Measurements from ENCODE around the gene CEP250.
A peak's percentile ranks its signal among the peaks of the same experiment; 100 is the strongest.
"Not testable (repeated sequence)": the region's sequence is repeated elsewhere in the genome, so short reads cannot be mapped to it uniquely, and the experiment has no call there.

The CEP250 gene

DNA sequence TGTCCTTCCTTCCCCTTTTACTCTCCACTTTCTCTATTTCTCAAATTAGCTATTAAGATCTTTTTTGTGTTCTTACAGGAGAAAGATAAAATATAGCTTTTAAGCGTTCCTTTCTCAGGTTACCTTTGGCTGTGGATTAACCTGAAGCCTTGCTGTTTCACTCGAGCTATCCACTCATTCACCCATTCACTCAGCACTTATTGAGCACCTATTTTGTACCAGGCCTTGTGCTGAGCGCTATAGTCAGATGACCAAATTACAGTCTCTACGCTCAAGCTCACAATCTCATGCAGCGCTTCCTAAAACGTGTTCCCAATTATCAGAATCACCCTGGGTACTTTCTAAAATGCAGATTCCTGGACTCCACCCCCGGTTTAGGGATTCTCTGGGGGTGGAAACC is 1.8 kb upstream of the CEP250 start:
- no peak for DNase-seq

DNA sequence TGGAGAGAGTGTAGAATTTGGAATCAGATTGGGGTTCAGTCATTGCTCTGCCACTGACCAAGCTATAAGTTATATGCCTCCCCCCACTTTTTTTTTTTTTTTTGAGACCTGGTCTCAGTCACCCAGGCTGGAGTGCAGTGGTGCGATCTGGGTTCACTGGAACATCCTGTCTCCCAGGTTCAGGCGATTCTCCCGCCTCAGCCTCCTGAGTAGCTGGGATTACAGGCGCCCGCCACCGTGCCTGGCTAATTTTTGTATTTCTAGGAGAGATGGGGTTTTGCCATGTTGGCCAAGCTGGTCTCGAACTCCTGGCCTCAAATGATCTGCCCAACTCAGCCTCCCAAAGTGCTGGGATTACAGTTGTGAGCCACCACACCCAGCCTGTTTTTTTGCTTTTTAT is 1.3 kb downstream of the CEP250 start:
- DNase-seq, result not testable (repeated sequence)

DNA sequence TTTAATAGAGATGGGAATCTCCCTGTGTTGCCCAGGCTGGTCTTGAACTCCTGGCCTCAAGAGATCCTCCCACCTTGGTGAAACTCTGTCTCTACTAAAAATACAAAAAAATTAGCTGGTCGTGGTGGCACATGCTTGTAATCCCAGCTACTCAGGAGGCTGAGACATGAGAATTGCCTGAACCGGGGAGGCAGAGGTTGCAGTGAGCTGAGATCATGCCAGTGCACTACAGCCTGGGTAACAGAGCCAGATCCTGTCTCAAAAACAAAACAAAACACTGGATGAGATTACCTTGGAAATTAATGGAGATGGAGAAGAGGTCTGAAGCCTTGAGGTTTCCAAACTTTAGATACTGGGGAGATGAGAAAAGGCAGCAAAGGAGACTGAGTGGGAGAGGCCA is 2.1 kb downstream of the CEP250 start:
- DNase-seq, result not testable (repeated sequence)

DNA sequence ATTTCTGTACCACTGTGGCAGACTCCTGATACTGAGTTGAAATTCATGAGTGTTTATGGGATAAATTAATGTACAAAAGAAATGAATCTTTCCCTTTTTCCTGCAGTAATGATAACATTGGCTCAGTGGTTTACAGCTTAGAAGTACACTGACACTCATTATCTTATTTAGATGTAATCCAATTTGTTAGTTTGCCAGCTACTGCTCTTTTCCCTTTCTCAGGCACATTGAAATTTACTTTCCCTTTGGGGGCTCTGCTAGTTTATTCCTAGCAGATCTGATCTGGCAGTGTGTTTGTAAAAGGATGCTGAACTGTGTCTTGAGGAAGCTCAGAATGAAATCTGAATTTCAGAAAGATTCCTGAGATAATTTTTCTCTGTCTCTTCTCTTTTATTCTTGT is 3.0 kb downstream of the CEP250 start:
- DNase-seq, result no peak

DNA sequence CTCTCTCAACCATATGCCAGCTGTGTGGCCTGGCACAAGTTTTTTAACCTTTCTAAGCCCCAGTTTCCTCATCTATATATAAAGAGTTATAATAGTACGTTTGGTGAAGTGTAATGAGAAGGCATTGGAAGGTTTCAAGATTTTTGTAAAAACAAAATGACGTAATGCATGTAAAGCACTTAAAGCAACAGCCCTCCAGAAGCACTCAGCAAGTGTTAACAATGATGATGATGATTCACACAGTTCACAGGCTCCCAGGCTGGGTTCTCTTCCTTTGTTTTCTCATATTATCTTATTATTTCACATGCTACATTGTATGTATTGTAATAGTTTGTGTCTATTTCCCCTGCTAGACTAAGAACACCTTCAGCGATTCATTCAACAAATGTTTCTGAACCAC is 6.2 kb downstream of the CEP250 start:
- no peak for DNase-seq

DNA sequence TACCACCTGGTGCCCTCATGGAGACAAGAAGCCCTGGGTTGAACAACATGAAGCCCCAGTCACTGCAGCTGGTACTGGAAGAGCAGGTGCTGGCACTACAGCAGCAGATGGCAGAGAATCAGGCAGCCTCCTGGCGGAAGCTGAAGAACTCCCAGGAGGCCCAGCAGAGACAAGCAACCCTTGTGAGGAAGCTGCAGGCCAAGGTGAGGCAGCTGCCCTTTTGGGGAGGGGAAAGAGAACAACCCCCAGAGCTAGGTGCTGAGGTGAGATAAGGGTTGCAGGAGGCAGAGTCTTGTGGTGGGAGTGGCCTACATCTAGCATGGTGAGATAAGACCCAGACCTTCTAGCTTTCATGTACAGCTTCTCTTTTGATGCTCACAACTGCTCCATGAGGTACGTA is 7.0 kb downstream of the CEP250 start:
- no peak for DNase-seq

DNA sequence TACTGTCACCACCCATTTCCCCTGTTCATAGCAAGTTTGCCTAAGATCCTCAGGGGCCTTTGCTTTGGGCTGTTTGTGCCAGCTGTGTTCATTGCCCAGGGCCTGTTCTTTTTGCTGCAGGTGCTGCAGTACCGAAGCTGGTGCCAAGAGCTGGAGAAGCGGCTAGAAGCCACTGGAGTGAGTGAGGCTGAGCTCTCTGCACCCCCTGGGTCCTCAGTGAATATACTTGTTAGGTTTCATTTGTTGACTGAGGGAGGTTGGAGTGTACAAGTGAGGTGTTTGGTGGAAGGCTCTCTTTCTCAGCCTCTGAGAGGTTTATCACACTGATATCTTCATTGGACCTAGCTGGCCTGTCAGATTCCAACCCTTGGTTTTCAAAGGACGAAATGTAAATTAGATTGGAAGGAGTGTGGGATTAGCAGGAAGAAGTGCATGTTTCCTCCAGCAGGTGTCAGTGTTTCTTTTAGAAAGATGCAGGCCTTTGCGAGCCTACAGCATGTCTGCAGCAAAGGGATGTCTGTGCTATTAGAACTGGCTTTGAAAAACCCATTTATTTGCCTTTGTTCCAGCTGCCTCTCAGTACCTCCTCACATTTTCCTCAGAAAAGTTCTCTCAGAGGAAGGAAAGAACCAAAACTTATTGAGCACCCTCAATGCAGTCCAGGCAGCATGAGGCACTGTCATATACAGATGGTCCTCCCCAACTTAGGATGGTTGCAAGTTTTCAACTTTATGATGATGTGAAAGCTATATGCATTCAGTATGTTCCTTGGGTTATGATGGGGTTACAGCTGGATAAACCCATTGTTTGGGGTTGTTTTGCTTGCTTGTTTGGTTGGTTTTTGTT is 8.3 kb downstream of the CEP250 start:
- no peak for DNase-seq

DNA sequence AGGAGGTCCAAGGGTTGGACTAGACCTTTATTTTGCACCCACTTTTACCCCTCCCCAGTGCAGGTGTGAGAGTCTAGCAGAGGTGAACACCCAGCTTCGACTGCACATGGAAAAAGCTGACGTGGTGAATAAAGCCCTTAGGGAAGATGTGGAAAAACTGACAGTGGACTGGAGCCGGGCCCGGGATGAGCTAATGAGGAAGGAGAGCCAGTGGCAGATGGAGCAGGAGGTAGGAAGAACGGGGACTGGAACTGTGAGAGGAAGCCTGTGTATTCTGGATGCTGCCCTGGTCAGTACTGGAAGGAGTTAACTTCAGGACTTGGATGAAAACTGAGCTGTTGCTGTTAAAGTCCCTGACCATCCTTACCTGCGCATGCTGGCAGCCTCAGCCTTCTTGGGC is 10.6 kb downstream of the CEP250 start:
- no peak for DNase-seq

DNA sequence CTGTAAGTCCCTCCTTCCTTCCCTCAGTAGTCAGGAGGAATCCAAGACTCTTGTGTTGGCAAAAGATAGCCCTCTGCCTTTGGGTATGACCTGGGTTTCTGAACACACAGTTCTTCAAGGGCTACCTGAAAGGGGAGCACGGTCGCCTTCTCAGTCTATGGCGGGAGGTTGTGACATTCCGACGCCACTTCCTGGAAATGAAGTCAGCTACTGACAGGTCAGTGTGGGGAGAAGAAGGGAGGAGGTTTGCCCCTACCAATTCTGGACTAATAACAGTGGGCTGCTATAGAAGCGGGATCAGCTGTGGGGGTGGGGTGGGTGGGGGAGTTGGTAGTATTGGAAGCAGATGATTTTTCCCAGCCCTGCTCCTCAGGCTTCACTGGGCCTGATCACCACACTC is 11.5 kb downstream of the CEP250 start:
- DNase-seq, result no peak

DNA sequence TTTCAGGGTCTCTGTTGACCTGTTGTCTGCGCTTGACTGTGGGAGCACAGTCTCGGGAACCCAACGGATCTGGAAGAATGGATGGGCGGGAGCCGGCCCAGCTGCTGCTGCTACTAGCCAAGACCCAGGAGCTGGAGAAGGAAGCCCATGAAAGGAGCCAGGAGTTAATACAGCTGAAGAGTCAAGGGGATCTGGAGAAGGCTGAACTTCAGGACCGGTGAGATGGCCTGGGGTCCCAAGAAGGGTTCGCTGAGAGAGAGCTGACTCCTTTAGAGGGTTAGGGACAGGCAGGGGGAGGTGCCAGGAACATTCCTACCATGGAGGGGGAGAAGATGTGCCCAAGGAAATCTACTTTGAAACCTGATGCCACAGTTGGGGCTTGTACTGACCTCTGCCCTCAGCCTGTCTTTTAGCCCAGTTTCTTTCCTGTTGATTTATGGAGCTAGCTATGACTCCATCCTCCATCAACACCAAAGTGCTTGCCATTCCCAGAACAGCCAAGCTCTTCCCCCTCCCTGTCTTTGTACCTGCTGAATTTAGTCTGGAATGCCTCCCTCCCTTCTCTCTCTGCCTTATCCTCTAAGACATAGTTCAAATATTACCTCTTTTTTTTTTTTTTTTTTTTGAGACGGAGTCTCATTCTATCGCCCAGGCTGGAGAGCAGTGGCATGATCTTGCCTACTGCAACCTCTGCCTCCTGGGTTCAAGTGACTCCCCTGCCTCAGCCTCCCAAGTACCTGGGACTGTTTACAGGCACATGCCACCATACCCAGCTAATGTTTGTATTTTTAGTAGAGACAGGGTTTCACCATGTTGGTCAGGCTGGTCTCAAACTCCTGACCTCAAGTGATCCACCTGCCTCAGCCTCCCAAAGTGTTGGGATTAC is 12.2 kb downstream of the CEP250 start:
- DNase-seq, result no peak

DNA sequence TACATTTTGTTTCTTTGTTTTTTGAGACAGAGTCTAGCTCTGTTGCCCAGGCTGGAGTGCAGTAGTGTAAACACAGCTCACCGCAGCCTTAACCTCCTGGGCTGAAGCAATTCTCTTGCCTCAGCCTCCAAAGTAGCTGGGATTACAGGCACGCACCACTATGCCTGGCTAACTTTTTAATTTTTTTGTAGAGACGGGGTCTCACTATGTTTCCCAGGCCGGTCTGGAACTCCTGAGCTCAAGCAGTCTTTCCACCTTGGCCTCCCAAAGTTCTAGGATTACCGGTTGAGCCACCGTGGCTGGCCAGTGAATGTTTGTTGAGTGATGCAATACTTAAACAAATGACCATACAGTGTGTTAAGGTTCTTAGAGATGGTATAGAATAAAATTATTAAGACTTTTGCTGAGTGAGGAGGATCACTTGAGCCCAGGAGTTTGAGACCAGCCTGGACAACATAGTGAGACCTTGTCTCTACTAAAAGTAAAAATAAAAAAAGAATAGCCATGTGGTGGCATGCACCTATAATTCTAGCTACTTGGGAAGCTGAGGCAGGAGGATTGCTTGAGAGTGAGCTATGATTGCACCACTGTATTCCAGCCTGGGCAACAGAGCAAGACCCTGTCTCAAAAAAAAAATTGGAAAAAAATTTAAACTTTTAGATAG is 13.4 kb downstream of the CEP250 start:
- DNase-seq, result no peak

DNA sequence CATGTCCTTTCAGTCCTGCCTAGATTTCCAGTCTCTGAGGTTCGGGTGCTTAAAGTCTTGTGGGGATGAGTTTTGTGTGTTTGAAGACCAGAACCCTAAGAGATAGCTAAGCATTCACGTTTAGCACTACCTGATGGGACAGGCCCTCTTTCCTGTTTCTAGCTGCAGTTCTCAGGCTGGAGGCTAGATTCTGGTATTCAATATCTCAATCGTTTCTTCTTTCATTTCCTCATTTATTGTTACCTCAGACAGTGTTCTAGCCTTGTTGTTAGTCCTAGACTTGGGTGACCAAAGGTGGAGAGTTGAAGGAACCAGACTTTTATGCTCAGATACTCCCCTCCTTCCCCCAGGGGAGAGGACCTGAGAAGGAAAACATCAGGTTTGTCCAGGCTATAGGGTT is 16.8 kb downstream of the CEP250 start:
- no peak for DNase-seq

DNA sequence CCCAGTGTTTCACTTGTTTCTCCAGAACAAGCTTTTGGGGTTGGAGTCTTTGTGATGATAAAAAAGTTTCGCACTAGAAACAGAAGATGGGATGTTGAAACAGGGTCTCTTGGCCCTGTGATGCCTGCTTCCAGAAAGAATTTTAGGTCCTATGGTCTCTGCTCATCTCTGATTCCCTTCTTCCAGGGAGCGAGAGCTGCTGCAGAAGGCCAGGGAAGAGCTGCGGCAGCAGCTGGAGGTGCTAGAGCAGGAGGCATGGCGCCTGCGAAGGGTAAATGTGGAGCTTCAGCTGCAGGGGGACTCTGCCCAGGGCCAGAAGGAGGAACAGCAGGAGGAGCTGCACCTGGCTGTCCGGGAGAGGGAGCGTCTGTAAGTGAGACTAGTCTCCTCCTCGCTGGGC is 18.3 kb downstream of the CEP250 start:
- DNase-seq, result no peak

DNA sequence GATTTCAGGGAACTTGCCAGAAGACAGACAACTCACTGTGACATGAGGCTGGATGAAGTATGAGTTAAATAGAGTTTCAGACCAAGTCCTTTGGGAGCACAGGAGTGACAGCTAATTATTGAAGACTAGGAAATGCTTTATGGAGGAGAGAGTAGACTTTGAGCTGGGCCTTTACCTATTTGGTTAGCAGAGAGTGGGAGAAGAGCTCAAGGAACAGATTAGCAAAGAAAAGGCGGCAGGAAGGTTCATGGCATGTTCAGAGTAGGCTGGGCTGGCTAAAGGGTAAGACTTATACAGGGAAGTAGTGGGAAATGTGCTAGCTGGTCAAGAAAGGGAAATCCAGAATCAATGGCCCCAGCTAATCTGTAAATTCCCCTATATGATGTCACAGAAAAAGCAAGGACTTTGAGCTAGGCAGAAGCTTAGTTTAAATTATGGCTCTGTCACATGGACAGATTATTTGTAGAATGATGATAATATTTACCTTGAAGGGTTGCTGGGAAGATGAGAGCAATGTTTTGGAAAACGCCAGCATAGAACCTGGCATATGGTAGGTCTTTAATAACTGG is 19.0 kb downstream of the CEP250 start:
- no peak for DNase-seq

DNA sequence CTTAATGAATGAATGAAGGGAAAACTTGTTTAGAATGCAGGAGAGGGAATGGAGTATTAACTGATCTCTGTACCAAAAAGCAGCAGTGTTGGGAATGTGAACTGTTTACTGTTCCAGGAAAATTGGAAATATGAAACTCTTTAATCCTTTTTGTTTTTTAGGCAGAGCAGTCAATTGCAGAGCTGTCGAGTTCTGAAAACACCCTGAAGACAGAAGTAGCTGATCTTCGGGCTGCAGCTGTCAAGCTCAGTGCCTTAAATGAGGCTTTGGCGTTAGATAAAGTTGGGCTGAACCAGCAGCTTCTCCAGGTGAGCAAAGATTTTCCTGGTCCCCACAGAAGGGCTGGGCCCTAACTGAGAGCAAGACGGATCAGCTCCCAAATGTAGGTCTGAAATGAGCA is 20.9 kb downstream of the CEP250 start:
- no peak for DNase-seq

DNA sequence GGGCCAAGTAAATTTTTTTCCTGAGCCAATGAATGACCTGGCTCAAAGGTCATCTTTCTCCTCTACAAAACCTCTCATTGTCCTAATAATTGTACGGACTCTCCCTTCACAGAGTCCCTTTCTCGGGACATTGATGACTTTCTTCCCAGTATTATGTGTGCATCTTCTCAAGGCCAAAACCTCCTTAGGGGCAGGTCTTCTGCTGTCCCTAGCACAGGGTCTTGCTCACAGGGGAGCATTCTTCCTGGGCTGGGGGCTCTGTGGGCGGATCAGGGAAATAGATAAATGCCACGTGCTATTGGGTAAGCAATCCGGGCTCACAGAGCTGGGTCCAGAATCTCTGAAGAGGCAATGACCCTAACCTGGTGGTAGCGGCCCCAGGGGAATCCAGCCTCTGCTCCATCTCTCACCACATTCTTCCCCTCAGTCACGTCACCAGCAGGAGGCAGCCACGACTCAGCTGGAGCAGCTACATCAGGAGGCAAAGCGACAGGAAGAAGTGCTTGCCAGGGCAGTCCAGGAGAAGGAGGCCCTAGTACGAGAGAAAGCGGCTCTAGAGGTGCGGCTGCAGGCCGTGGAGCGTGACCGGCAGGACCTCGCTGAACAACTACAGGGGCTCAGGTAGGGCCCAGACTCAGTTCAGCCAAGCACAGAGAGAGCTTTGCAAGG is 23.5 kb downstream of the CEP250 start:
- no peak for DNase-seq

DNA sequence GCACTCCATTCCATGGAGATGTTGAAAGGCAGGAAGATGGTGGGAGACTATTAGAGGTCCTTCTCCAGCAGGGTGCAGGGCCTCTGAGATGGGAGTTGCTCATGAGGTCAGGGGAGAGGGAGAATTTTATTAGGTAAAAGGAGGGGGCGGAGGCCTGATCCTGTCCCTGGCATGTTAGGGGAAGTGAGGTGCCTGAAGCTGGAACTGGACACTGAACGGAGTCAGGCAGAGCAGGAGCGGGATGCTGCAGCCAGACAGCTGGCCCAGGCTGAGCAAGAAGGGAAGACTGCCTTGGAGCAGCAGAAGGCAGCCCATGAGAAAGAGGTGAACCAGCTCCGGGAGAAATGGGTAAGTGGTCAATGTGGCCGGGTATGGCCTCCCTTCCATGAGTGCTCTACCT is 24.4 kb downstream of the CEP250 start:
- no peak for DNase-seq

DNA sequence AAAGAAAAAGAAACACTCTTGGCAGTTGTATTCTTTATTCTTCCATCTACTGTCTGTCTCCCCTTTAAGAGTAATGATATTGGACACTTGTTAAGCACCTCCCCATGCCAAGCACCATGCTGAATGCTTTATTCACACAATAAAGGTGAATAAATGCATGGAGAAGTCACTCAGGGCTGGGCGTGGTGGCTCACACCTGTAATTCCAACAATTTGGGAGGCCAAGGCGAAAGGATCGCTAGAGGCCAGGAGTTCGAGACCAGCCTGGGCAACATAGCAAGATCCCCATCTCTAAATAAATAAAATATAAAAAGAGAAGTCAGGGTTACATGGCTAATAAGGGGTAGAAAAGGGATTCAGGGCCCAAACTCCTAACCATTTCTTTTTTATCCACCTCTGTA is 32.1 kb downstream of the CEP250 start:
- DNase-seq, result no peak

DNA sequence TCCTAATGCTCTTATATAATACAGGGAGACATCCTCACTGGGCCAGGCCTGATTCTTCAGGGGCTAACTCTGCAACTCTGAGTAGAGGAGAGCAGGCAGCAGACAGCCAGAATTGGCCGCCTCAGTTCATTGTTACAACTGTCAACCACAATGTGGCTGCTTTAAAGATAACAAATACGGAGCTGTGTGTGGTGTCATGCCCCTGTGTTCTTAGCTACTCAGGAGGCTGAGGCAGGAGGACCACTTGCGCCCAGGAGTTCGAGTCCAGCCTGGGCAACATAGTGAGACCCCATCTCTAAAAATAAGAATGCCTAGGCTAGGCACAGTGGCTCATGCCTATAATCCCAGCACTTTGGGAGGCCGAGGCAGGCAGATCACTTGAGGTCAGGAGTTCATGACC is 34.3 kb downstream of the CEP250 start:
- DNase-seq, result no peak

DNA sequence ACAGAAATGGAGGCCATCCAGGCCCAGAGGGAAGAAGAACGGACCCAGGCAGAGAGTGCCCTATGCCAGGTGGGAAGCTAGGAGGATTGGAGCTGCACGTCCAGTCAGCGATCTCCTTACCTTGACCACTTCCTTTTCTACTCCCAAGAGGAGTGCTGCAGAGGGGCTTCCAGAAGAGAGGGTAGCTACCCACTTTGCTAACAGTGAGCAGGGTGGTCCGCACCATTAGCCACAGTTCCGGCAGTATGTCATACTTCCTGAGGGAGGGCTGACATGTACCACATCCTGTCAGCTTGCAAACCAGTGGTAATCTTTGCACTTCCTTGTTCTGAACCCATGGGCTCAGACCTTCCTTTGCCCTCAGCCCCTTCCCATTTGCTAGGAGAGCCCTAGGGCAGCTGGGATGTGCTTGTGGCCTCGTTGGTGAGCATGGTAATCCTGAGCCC is 35.4 kb downstream of the CEP250 start:
- peak; percentile 52 for DNase-seq

DNA sequence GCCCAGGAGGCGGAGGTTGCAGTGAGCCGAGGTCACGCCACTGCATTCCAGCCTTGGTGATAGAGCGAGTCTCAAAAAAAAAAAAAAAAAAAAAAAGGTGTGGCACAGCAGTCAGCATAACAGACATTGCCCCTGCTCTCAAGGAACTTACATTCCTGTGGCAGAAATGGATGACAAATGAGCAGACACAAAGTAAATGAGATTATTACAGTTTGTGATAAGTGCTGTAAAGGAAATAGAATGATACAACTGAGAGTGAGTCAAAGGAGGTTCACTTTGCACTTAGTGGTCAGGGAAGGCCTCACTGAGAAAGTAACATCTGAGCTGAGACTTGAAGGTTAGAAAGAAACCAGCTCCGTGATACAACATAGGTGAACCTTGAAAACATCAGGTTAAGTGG is 36.4 kb downstream of the CEP250 start:
- no peak for DNase-seq

DNA sequence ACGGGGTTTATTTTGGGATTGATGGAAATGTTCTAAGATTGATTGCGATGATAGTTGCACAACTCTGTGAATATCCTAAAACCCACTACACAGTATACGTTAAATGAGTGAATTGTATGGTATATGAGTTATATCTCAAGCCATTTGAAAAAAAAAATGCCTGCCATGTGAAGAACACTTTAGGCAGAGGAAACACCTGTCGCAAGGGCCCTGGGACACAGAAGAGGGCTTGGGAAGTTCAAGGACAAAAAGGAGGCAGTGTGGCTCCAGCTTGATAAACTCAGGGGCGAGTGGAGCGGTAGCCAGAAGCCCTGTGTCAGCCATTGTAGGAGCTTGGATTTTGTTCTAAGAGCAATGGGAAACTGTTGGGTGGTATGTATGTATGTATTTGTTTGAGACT is 37.0 kb downstream of the CEP250 start:
- DNase-seq, result no peak

DNA sequence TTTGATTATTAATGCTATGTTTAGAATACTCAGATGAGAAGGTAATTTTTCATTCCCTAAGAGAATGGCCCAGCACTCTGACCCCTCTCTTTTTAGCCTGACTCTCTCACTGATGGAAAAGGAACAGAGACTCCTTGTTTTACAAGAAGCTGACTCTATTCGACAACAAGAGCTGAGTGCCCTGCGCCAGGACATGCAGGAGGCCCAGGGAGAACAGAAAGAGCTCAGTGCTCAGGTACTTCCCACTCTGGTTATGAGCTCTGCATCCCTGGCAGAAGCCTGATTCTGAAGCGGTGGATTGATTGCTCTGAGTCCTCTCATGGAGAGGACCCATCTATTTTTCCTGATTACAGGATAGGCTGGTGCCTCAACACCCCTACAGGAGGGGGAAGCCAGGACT is 41.1 kb downstream of the CEP250 start:
- no peak for DNase-seq
